Gastroesophageal sphincter (tissue), 3 donors: ENCODE data around the gene CAMK1D.
"Not testable (repeated sequence)": the region's sequence is repeated elsewhere in the genome, so short reads cannot be mapped to it uniquely, and the experiment has no call there.

ENCODE experiments used
- CTCF ChIP-seq, 4 experiments: fragments of 200-600 bp in 2 of 4; fragments of 450-650 bp in 2 of 4; sonication (generic) in 1 of 4; IDR thresholded peaks; one replicate each; pipeline ENCODE4 v1.5.1; 2017 to 2019; ENCODE audit warnings: antibody characterized with exemption in 4 of 4, mild to moderate bottlenecking in 2 of 4, moderate library complexity in 2 of 4
- EP300 ChIP-seq: sonication (generic); formaldehyde crosslinking; IDR thresholded peaks from one replicate; pipeline ENCODE4 v1.6.1; 2017; ENCODE audit warnings: antibody characterized with exemption, mild to moderate bottlenecking
- POLR2A ChIP-seq, 2 donors: fragments of 450-650 bp; IDR thresholded peaks; one replicate each; pipeline ENCODE4 v1.6.1; 2017; ENCODE audit warnings: antibody characterized with exemption in 2 of 2, mild to moderate bottlenecking in 2 of 2, moderate library complexity in 1 of 2
- POLR2AphosphoS5 ChIP-seq: sonication (generic); formaldehyde crosslinking; IDR thresholded peaks from one replicate; pipeline ENCODE4 v1.6.1; 2017; ENCODE audit warnings: antibody characterized with exemption

DNA sequence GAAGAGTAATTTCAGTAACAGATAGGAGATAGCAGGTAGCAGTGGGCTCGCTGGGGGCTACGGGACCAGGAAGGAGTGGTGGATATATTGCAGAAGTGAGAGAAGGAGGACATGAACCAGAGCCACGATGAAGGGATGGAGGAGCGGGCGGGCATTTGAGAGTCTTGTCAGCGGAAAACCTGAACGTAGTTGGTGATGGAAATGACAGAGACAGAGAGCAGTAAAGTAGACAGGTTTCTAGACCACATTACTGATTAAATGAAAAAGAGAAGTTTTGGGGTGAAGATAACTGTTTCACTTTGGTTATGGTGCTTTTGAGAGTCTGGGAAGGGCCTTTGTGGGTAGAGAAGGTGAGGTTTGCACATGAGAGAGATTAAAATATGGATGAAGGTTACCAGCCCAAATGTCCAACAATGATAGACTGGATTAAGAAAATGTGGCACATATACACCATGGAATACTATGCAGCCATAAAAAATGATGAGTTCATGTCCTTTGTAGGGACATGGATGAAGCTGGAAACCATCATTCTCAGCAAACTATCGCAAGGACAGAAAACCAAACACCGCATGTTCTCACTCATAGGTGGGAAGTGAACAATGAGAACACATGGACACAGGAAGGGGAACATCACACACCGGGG lies 196.9 kb downstream of the CAMK1D start:
- not testable (repeated sequence) for TF ChIP-seq CTCF (IDR thresholded peaks at IDR 0.05); EP300; POLR2A (IDR thresholded peaks at IDR 0.05); POLR2AphosphoS5
